SH-SY5Y (cell line): ENCODE data around the gene RIN1.
A peak's percentile ranks its signal among the peaks of the same experiment; 100 is the strongest.

Source experiments
- GATA2 ChIP-seq: IDR thresholded peaks from 2 replicates; pipeline ENCODE4 v1.6.1; 2011; ENCODE audit warnings: mild to moderate bottlenecking, low read depth, low read length
- GATA3 ChIP-seq: IDR thresholded peaks from 2 replicates; pipeline ENCODE4 v1.6.1; 2011; ENCODE audit warnings: low read depth, mild to moderate bottlenecking, low read length, moderate library complexity

RIN1 gene

GRCh38 chr11:66317723-66318599 is 18.3 kb downstream of the RIN1 start:
- TF ChIP-seq GATA3 (no peak), GATA2 (no peak)

GRCh38 chr11:66317322-66317722 is 18.9 kb downstream of the RIN1 start:
- TF ChIP-seq GATA2 (no peak), GATA3 (no peak)

- TF ChIP-seq GATA2 = no peak
- no peak for TF ChIP-seq GATA3
Observed at GRCh38 chr11:66316849-66317251, 19.4 kb downstream of the RIN1 start, which contains the start of gene CD248. TSS of gene CD248 (minus strand) at chr11:66317044. CDS start at chr11:66317027, 17 bp downstream.

GRCh38 chr11:66315921-66316811 is 20.1 kb downstream of the RIN1 start:
- no peak for TF ChIP-seq GATA3
- no peak for TF ChIP-seq GATA2

- TF ChIP-seq GATA2 (no peak), GATA3 (no peak)
Observed at GRCh38 chr11:66315498-66315885, 20.7 kb downstream of the RIN1 start.

GRCh38 chr11:66314561-66315497 is 21.4 kb downstream of the RIN1 start:
- TF ChIP-seq GATA3 = no peak
- TF ChIP-seq GATA2 = no peak

GRCh38 chr11:66314186-66314501 is 22.1 kb downstream of the RIN1 start:
- TF ChIP-seq GATA2 = no peak
- TF ChIP-seq GATA3 = no peak

GRCh38 chr11:66313321-66314185 is 22.7 kb downstream of the RIN1 start:
- TF ChIP-seq GATA2 (no peak), GATA3 (no peak)

- no peak for TF ChIP-seq GATA2
- no peak for TF ChIP-seq GATA3
Observed at GRCh38 chr11:66312549-66313320, 23.5 kb downstream of the RIN1 start.

GRCh38 chr11:66311965-66312548 is 24.2 kb downstream of the RIN1 start:
- TF ChIP-seq GATA2 (peak; percentile 43; the same call in 1 of the 2 replicates), GATA3 (no peak)

GRCh38 chr11:66311470-66311964 is 24.7 kb downstream of the RIN1 start:
- no peak for TF ChIP-seq GATA2
- no peak for TF ChIP-seq GATA3
